Mesendoderm (in vitro differentiated cells): ENCODE measurements around the gene CCN2. TPM values are rescaled to one million over a fixed set of nuclear protein-coding genes. Genes with fewer than 3 reads are reported as not detected.

Source experiments
- DNase-seq: peaks from one replicate; pipeline ENCODE4 v3.0.0; 2013
- H2AK5ac ChIP-seq: 2 replicates; pipeline ENCODE4 v1.6.1; 2013; ENCODE audit warnings: low read length, inconsistent platforms
- H2BK120ac ChIP-seq: 2 replicates; pipeline ENCODE4 v1.6.1; 2013; ENCODE audit warnings: low read depth, mild to moderate bottlenecking, low read length, moderate library complexity, mixed read lengths
- H2BK15ac ChIP-seq: replicated peaks from 2 replicates; pipeline ENCODE4 v1.6.1; 2013; ENCODE audit warnings: low read depth, mild to moderate bottlenecking, moderate library complexity
- H2BK5ac ChIP-seq: 2 replicates; pipeline ENCODE4 v1.6.1; 2013; ENCODE audit warnings: low read length, inconsistent platforms
- H3K18ac ChIP-seq: 2 replicates; pipeline ENCODE4 v1.6.1; 2013; ENCODE audit warnings: mild to moderate bottlenecking, low read length, mixed read lengths
- H3K23ac ChIP-seq: one replicate; pipeline ENCODE4 v1.6.1; 2013; ENCODE audit warnings: low read length
- H3K27ac ChIP-seq: 2 replicates; pipeline ENCODE4 v1.5.1; 2013; ENCODE audit warnings: low read depth, mild to moderate bottlenecking, inconsistent platforms, low read length, moderate library complexity
- H3K27me3 ChIP-seq: 2 replicates; pipeline ENCODE4 v1.6.1; 2013; ENCODE audit warnings: low read length, control low read depth, mild to moderate bottlenecking, inconsistent platforms; ENCODE audit not compliant: insufficient read depth, poor library complexity
- H3K36me3 ChIP-seq: 2 replicates; pipeline ENCODE4 v1.6.1; 2013; ENCODE audit warnings: low read length, inconsistent platforms; ENCODE audit not compliant: control insufficient read depth, insufficient read depth
- H3K4ac ChIP-seq: one replicate; pipeline ENCODE4 v1.6.1; 2013; ENCODE audit warnings: low read depth, mild to moderate bottlenecking, low read length, moderate library complexity
- H3K4me1 ChIP-seq: 2 replicates; pipeline ENCODE4 v1.6.1; 2013; ENCODE audit warnings: low read depth, low read length, inconsistent platforms; ENCODE audit not compliant: control insufficient read depth
- H3K4me2 ChIP-seq: 2 replicates; pipeline ENCODE4 v1.6.1; 2013; ENCODE audit warnings: low read length
- H3K4me3 ChIP-seq: 2 replicates; pipeline ENCODE4 v1.5.1; 2013; ENCODE audit warnings: mild to moderate bottlenecking, low read length
- H3K56ac ChIP-seq: one replicate; pipeline ENCODE4 v1.6.1; 2013; ENCODE audit warnings: low read length
- H3K79me1 ChIP-seq: 2 replicates; pipeline ENCODE4 v1.6.1; 2013; ENCODE audit warnings: low read length, inconsistent platforms
- H3K79me2 ChIP-seq: 2 replicates; pipeline ENCODE4 v1.6.1; 2013; ENCODE audit warnings: mild to moderate bottlenecking, low read length; ENCODE audit not compliant: control insufficient read depth, insufficient read depth
- H3K9ac ChIP-seq: 2 replicates; pipeline ENCODE4 v1.6.1; 2013; ENCODE audit warnings: low read length, inconsistent platforms
- H4K5ac ChIP-seq: one replicate; pipeline ENCODE4 v1.6.1; 2013; ENCODE audit warnings: low read length
- H4K8ac ChIP-seq: one replicate; pipeline ENCODE4 v1.6.1; 2013; ENCODE audit warnings: low read depth, mild to moderate bottlenecking, control low read depth, low read length, moderate library complexity
- WGBS: extraction: QIAGEN DNeasy Blood & Tissue Kit; methylation state at CpG from one replicate; pipeline ENCODE4 v1.1.7; 2013; ENCODE audit warnings: low lambda C conversion rate, missing lambda C conversion rate; ENCODE audit not compliant: insufficient coverage; ENCODE audit errors: extremely low coverage; 5-methylcytosine and 5-hydroxymethylcytosine counted together
- polyA plus RNA-seq, 2 experiments: library from polyadenylated mRNA; stranded (reverse); fragments of 200-250 nt; gene quantifications; one replicate each; pipeline ENCODE4 v1.2.3, GENCODE V29; 2013

Gene CCN2
- polyA plus RNA-seq (2013, experiment 1 of 2): 267 TPM
- polyA plus RNA-seq (2013, experiment 2 of 2): 258 TPM

GRCh38 chr6:131950767-131951575, at the start of gene CCN2:
Gene CCN2, minus strand, starts transcription at chr6:131951372. Its CDS starts 200 bp downstream, at chr6:131951172.
- H3K36me3 ChIP-seq: peaks cover 3% of the 10 kb centered on the region
- peak within 1 kb of the TSS; percentile 52 for H3K4me2 ChIP-seq
- H3K23ac ChIP-seq: peak within 1 kb of the TSS; percentile 4
- peak within 1 kb of the TSS; percentile 47 for H3K4me3 ChIP-seq
- peak within 1 kb of the TSS; percentile 47 for H2BK120ac ChIP-seq
- H3K9ac ChIP-seq: peak within 1 kb of the TSS; percentile 69
- no peak within 1 kb of the TSS for H4K5ac ChIP-seq
- H3K4me1 ChIP-seq: peaks cover 13% of the 10 kb centered on the region
- H2BK15ac ChIP-seq: peak within 1 kb of the TSS; percentile 87
- H3K18ac ChIP-seq: peak within 1 kb of the TSS; percentile 95
- peak within 1 kb of the TSS; percentile 83 for H3K4ac ChIP-seq
- no peaks in the 10 kb centered on the region for H3K27me3 ChIP-seq
- peak within 1 kb of the TSS; percentile 87 for H3K27ac ChIP-seq
- no CpG with 5 or more reads among the region's 97 CpGs for WGBS
- H4K8ac ChIP-seq: no peak within 1 kb of the TSS
- DNase-seq: peak; percentile 99
- H3K56ac ChIP-seq: peak within 1 kb of the TSS; percentile 92
- H2BK5ac ChIP-seq: peak within 1 kb of the TSS; percentile 61
- peaks cover 16% of the 10 kb centered on the region for H3K79me2 ChIP-seq
- H3K79me1 ChIP-seq: peaks cover 4% of the 10 kb centered on the region
- no peak within 1 kb of the TSS for H2AK5ac ChIP-seq

- Histone ChIP-seq H2BK15ac (no peak overlapping the region), H2BK120ac (no peak overlapping the region), H3K56ac (no peak overlapping the region), H2AK5ac (no peak overlapping the region), H3K27ac (no peak overlapping the region), H4K8ac (no peak overlapping the region), H3K27me3 (no peaks in the 10 kb centered on the region), H3K79me1 (no peaks in the 10 kb centered on the region), H3K36me3 (no peaks in the 10 kb centered on the region), H2BK5ac (no peak overlapping the region), H4K5ac (no peak overlapping the region), H3K23ac (no peak overlapping the region), H3K4me2 (no peak overlapping the region), H3K18ac (no peak overlapping the region), H3K4me1 (no peaks in the 10 kb centered on the region), H3K9ac (no peak overlapping the region), H3K79me2 (no peaks in the 10 kb centered on the region), H3K4me3 (no peak overlapping the region), H3K4ac (no peak overlapping the region)
- DNase-seq: no peak
- WGBS: no CpG with 5 or more reads among the region's 2 CpGs
Observed at GRCh38 chr6:132000296-132000695, 49.1 kb upstream of the CCN2 start.

GRCh38 chr6:131999545-132000146, 48.5 kb upstream of the CCN2 start:
- no peak overlapping the region for H3K56ac ChIP-seq
- no peaks in the 10 kb centered on the region for H3K36me3 ChIP-seq
- DNase-seq: no peak
- no peak overlapping the region for H3K23ac ChIP-seq
- H3K4me2 ChIP-seq: no peak overlapping the region
- no peak overlapping the region for H3K18ac ChIP-seq
- H3K27ac ChIP-seq: no peak overlapping the region
- no peak overlapping the region for H2BK5ac ChIP-seq
- no peak overlapping the region for H2BK120ac ChIP-seq
- no peak overlapping the region for H3K4me3 ChIP-seq
- no peak overlapping the region for H2AK5ac ChIP-seq
- H3K9ac ChIP-seq: no peak overlapping the region
- H3K27me3 ChIP-seq: no peaks in the 10 kb centered on the region
- H4K5ac ChIP-seq: no peak overlapping the region
- no peaks in the 10 kb centered on the region for H3K4me1 ChIP-seq
- H2BK15ac ChIP-seq: no peak overlapping the region
- WGBS: no CpG with 5 or more reads among the region's 4 CpGs
- no peak overlapping the region for H4K8ac ChIP-seq
- no peak overlapping the region for H3K4ac ChIP-seq
- no peaks in the 10 kb centered on the region for H3K79me2 ChIP-seq
- no peaks in the 10 kb centered on the region for H3K79me1 ChIP-seq

GRCh38 chr6:131998255-131998982, 47.2 kb upstream of the CCN2 start:
- Histone ChIP-seq H3K23ac (no peak overlapping the region), H2BK120ac (no peak overlapping the region), H3K79me1 (no peaks in the 10 kb centered on the region), H4K5ac (no peak overlapping the region), H3K4ac (no peak overlapping the region), H3K56ac (no peak overlapping the region), H3K36me3 (no peaks in the 10 kb centered on the region), H3K18ac (no peak overlapping the region), H3K4me3 (no peak overlapping the region), H2BK5ac (no peak overlapping the region), H3K27me3 (no peaks in the 10 kb centered on the region), H3K27ac (no peak overlapping the region), H4K8ac (no peak overlapping the region), H3K4me1 (no peaks in the 10 kb centered on the region), H3K79me2 (no peaks in the 10 kb centered on the region), H2AK5ac (no peak overlapping the region), H3K4me2 (no peak overlapping the region), H2BK15ac (no peak overlapping the region), H3K9ac (no peak overlapping the region)
- DNase-seq: no peak
- no CpG with 5 or more reads among the region's 9 CpGs for WGBS

- Histone ChIP-seq H3K4me2 (no peak overlapping the region), H3K4me1 (no peaks in the 10 kb centered on the region), H2BK15ac (no peak overlapping the region), H2BK120ac (no peak overlapping the region), H3K79me1 (no peaks in the 10 kb centered on the region), H4K8ac (no peak overlapping the region), H4K5ac (no peak overlapping the region), H3K9ac (no peak overlapping the region), H3K23ac (no peak overlapping the region), H3K56ac (no peak overlapping the region), H3K79me2 (no peaks in the 10 kb centered on the region), H3K36me3 (no peaks in the 10 kb centered on the region), H2BK5ac (no peak overlapping the region), H3K18ac (no peak overlapping the region), H3K4me3 (no peak overlapping the region), H3K27me3 (no peaks in the 10 kb centered on the region), H2AK5ac (no peak overlapping the region), H3K4ac (no peak overlapping the region), H3K27ac (no peak overlapping the region)
- no CpG with 5 or more reads among the region's 7 CpGs for WGBS
- DNase-seq: no peak
Observed at GRCh38 chr6:131997429-131998153, 46.4 kb upstream of the CCN2 start.
